Stomach smooth muscle (tissue), 2 donors: Measurements from ENCODE around the gene ERBB3.
A peak's percentile ranks its signal among the peaks of the same experiment; 100 is the strongest.
"Not testable (repeated sequence)": the region's sequence is repeated elsewhere in the genome, so short reads cannot be mapped to it uniquely, and the experiment has no call there.

Experiments used
- H3K27ac ChIP-seq: one replicate; pipeline ENCODE4 v1.7.0; 2013; ENCODE audit warnings: mild to moderate bottlenecking, low read length, inconsistent platforms
- H3K27me3 ChIP-seq, 2 donors: one replicate each; pipeline ENCODE4 v1.7.0; 2013; ENCODE audit warnings: low read length in 2 of 2; ENCODE audit not compliant: insufficient read depth in 2 of 2, control insufficient read depth in 1 of 2
- H3K36me3 ChIP-seq, 2 donors: one replicate each; pipeline ENCODE4 v1.7.0; 2013; ENCODE audit warnings: low read length in 2 of 2; ENCODE audit not compliant: control insufficient read depth in 2 of 2, insufficient read depth in 2 of 2
- H3K4me1 ChIP-seq: one replicate; pipeline ENCODE4 v1.7.0; 2013; ENCODE audit warnings: low read length; ENCODE audit not compliant: control insufficient read depth, insufficient read depth
- H3K4me3 ChIP-seq, 2 donors: one replicate each; pipeline ENCODE4 v1.7.0; 2013; ENCODE audit warnings: low read length in 2 of 2
- H3K9ac ChIP-seq, 2 donors: one replicate each; pipeline ENCODE4 v1.7.0; 2013; ENCODE audit warnings: low read length in 2 of 2, mild to moderate bottlenecking in 1 of 2
- H3K9me3 ChIP-seq, 2 donors: one replicate each; pipeline ENCODE4 v1.7.0; 2013; ENCODE audit warnings: low read length in 2 of 2; ENCODE audit not compliant: control insufficient read depth in 2 of 2
- donor health status: healthy.
- donor health status: Pancreatic carcinoma.

ERBB3 gene

DNA sequence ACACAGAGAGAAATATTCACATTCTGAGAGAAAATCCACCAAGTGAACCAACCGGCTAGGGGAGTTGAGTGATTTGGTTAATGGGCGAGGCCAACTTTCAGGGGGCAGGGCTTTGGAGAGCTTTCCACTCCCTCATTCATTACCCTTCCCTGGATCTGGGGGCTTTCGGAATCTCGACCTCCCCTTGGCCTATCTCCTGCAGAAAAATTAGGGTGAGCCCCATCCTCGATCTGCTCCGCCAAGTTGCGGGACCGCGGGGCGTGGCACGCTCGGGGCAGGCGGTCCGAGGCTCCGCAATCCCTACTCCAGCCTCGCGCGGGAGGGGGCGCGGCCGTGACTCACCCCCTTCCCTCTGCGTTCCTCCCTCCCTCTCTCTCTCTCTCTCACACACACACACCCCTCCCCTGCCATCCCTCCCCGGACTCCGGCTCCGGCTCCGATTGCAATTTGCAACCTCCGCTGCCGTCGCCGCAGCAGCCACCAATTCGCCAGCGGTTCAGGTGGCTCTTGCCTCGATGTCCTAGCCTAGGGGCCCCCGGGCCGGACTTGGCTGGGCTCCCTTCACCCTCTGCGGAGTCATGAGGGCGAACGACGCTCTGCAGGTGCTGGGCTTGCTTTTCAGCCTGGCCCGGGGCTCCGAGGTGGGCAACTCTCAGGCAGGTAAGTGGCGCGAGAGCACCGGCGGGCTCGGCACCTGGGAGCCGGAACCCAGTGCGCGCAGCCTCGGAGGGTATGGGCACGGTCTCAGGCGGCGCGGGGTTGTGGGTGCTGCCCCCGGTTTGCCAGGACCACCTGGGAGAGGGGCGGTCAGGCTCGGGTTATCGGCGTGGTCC lies at the start of gene ERBB3:
ERBB3 (plus strand) TSS at position 443 of the 833 bp plus-strand sequence; CDS start at position 579, 136 bp downstream.
- no peaks in the 10 kb centered on the region for H3K9me3 ChIP-seq
- H3K27ac ChIP-seq, result no peak within 1 kb of the TSS
- peaks cover 11 to 21% of the 10 kb centered on the region in 2 donors for H3K27me3 ChIP-seq
- peaks cover 16% of the 10 kb centered on the region for H3K4me1 ChIP-seq
- H3K4me3 ChIP-seq, result peak within 1 kb of the TSS; percentile 74 to 86
- H3K9ac ChIP-seq, result peak within 1 kb of the TSS; percentile 35 to 47
- no peaks in the 10 kb centered on the region for H3K36me3 ChIP-seq

DNA sequence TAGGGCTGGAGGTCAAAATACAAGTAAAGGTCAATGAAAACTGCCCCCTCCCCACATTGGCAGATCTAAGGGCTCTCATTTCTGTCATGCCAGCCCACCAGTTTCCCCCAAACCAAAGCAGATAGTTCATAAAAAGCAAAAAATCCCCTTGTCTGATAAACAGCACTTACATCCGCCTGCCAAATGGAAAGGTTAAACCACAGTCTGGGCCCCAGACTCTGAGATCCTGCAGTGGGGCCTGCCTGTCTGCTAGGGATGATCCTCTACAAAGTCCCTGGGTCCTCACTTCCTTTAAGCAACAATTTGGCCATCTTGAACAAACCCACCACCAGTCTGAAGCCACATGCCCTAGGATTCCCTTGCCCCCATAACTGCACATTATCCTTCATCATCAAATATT lies 48.0 kb upstream of the ERBB3 start:
- Histone ChIP-seq H3K9me3 (no peaks in the 10 kb centered on the region), H3K9ac (no peak overlapping the region), H3K27me3 (no peaks in the 10 kb centered on the region), H3K4me3 (no peak overlapping the region), H3K27ac (no peak overlapping the region), H3K4me1 (no peaks in the 10 kb centered on the region), H3K36me3 (peaks cover 35 to 48% of the 10 kb centered on the region in 2 donors)

DNA sequence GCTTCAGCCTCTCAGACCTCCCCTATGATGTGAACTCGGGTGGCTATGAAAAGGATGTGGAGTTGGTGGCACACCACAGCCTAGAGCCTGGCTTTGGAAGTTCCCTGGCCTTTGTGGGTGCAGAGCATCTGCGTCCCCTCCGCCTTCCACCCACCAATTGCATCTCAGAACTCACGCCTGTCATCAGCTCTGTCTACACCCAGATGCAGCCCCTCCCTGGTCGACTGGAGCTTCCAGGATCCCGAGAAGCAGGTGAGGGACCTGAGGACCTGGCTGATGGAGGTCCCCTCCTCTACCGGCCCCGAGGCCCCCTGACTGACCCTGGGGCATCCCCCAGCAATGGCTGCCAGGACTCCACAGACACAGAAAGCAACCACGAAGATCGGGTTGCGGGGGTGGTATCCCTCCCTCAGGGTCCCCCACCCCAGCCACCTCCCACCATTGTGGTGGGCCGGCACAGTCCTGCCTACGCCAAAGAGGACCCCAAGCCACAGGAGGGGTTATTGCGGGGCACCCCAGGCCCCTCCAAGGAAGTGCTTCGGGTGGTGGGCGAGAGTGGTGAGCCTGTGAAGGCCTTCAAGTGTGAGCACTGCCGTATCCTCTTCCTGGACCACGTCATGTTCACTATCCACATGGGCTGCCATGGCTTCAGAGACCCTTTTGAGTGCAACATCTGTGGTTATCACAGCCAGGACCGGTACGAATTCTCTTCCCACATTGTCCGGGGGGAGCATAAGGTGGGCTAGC lies 45.2 kb upstream of the ERBB3 start:
- Histone ChIP-seq H3K4me3 (no peak overlapping the region), H3K4me1 (no peaks in the 10 kb centered on the region)

DNA sequence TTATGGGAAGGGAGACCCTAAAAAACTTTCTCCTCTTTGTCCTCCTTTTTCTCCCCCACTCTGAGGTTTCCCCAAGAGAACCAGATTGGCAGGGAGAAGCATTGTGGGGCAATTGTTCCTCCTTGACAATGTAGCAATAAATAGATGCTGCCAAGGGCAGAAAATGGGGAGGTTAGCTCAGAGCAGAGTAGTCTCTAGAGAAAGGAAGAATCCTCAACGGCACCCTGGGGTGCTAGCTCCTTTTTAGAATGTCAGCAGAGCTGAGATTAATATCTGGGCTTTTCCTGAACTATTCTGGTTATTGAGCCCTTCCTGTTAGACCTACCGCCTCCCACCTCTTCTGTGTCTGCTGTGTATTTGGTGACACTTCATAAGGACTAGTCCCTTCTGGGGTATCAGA lies 42.8 kb upstream of the ERBB3 start:
- Histone ChIP-seq H3K4me1 (peaks cover 4% of the 10 kb centered on the region), H3K27ac (no peak overlapping the region), H3K9me3 (no peaks in the 10 kb centered on the region), H3K4me3 (no peak overlapping the region), H3K27me3 (no peaks in the 10 kb centered on the region), H3K9ac (no peak overlapping the region), H3K36me3 (peaks cover 25 to 31% of the 10 kb centered on the region in 2 donors)

More for the DNA sequence above, 45.2 kb upstream of the ERBB3 start:
- H3K36me3 ChIP-seq, result peaks cover 27 to 33% of the 10 kb centered on the region in 2 donors
- H3K27me3 ChIP-seq, result no peaks in the 10 kb centered on the region
- H3K9me3 ChIP-seq, result no peaks in the 10 kb centered on the region
- H3K9ac ChIP-seq, result no peak overlapping the region
- H3K27ac ChIP-seq, result no peak overlapping the region

DNA sequence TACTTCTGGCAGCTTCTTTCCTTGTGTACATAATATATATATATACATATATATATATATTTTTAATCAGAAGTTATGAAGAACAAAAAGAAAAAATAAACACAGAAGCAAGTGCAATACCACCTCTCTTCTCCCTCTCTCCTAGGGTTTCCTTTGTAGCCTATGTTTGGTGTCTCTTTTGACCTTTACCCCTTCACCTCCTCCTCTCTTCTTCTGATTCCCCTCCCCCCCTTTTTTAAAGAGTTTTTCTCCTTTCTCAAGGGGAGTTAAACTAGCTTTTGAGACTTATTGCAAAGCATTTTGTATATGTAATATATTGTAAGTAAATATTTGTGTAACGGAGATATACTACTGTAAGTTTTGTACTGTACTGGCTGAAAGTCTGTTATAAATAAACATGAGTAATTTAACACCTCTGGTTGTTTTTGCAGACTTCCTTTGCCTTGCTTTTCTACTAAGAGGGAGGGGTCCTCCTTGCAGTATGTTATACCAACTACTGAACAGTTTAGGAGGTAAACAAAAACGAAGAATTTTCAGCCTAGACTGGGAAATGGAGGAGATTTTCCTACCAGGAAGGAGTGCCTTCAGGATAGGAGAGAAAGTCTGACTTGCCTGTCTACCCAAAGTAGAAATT lies 41.8 kb upstream of the ERBB3 start:
- Histone ChIP-seq H3K9ac (no peak overlapping the region), H3K36me3 (peaks cover 20 to 22% of the 10 kb centered on the region in 2 donors), H3K4me1 (peaks cover 11% of the 10 kb centered on the region), H3K27me3 (no peaks in the 10 kb centered on the region), H3K9me3 (no peaks in the 10 kb centered on the region), H3K4me3 (no peak overlapping the region), H3K27ac (no peak overlapping the region)

DNA sequence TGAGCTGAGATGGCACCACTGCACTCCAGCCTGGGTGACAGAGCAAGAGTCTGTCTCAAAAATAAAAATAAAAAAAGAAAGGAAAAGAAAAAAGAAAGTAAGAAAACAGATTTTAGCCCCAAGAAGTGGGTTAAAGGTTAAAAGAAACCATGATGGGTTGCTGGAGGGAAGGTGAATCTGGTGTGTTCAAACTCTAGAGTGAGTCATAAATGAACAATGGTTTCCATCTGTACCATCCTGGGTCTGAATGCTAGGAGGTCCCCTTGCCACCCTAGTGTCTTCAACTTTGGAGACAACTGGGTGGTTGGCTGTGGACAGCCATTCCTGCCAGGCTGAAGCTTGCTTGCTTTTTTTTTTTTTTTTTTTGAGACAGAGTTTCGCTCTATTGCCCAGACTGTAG lies 39.8 kb upstream of the ERBB3 start:
- H3K27ac ChIP-seq, result no peak overlapping the region
- peaks cover 28 to 32% of the 10 kb centered on the region in 2 donors for H3K36me3 ChIP-seq

DNA sequence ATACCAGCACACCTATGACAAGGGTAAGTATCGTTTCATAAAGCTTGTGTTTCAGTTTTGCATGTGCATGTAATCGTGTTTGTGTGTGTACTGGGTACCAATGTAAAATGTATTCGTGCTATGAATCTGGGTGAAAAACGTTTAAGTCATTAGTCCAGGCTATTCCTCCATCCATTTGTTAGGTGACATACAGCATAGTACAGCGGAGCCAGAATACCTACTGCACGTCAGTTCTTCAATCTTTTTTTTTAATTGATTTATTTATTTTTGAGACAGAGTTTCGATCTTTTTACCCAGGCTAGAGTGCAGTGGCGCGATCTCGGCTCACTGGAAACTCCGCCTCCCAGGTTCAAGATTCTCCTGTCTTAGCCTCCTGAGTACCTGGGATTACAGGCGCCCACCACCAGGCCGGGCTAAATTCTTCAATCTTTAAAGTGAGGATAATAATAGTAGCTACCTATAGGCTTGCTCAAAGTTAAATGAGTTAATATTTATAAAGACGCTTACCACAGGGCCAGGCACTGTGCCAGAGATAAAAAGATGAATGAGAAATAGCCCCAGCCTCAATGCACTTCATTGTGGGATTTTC lies 38.9 kb upstream of the ERBB3 start:
- Histone ChIP-seq H3K36me3 (peaks cover 24 to 31% of the 10 kb centered on the region in 2 donors), H3K9me3 (no peaks in the 10 kb centered on the region), H3K9ac (peak overlapping the region; percentile 52 to 58), H3K27me3 (no peaks in the 10 kb centered on the region), H3K4me1 (peaks cover 17% of the 10 kb centered on the region), H3K4me3 (peak overlapping the region; percentile 47 to 98), H3K27ac (peak overlapping the region; percentile 96)

More for the DNA sequence above, 39.8 kb upstream of the ERBB3 start:
- H3K4me1 ChIP-seq, result peaks cover 17% of the 10 kb centered on the region
- H3K9me3 ChIP-seq, result no peaks in the 10 kb centered on the region
- no peaks in the 10 kb centered on the region for H3K27me3 ChIP-seq
- no peak overlapping the region for H3K9ac ChIP-seq
- no peak overlapping the region for H3K4me3 ChIP-seq

DNA sequence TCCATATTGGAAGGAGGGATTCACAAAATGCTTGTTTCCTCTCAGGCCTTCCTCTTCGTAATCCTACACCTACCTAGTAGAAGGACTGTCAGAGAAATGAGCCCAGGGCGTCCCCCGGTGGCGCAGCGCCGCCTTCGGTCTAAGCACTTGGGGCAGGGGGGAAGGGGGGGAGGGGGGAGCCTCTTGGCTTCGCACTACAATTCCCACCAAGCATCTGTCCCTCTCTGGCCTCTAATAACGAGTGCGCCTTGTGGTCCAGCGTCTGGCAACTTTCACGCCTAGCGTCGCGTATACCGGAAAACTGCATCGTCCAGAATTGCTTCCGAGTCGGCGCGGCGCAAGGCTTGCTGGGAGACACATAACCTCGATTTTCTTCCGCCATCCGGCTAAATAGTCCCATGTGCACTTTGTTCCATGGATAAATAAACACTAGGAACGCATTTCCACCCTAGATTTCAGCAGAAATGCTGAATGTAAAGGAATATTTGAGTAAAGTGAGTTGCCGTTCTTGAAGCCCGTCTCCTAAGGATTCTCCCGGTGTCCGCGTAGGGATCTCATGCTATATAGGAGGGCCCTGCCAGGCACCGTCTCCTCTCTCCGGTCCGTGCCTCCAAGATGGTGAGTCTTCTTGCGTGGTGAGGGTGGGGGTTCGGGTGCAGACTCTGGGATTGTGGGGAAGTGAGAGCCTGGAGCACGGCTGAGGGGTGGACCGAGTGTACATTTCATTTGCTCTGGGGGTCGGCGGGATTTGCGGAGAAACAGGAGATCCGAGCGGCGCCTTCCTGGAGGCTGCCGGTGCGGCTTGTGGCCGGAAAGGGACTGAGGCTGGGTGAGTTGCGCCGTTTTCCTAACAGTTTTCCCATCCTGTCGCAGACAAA lies 38.2 kb upstream of the ERBB3 start, which contains the start of gene RPS26:
RPS26 (plus strand) TSS at position 367 of the 878 bp plus-strand sequence; CDS start at position 616, 249 bp downstream.
- peak within 1 kb of the TSS; percentile 96 for H3K27ac ChIP-seq
- peak within 1 kb of the TSS; percentile 93 to 98 for H3K9ac ChIP-seq
- peaks cover 17% of the 10 kb centered on the region for H3K4me1 ChIP-seq
- H3K36me3 ChIP-seq, result peaks cover 22 to 26% of the 10 kb centered on the region in 2 donors
- H3K9me3 ChIP-seq, result no peaks in the 10 kb centered on the region
- peak within 1 kb of the TSS; percentile 89 to 98 for H3K4me3 ChIP-seq
- H3K27me3 ChIP-seq, result no peaks in the 10 kb centered on the region

DNA sequence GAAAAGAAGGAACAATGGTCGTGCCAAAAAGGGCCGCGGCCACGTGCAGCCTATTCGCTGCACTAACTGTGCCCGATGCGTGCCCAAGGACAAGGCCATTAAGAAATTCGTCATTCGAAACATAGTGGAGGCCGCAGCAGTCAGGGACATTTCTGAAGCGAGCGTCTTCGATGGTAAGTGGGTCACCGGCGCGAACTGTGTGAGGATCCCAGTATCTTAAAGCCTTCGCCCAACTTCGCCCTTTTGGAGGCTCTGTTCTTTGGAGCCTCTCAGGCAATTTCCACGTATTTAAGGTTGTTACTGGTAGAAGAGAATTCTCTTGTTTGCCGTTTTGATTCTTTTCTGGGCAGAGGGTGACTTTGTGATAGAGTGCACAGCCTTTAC lies 37.5 kb upstream of the ERBB3 start:
- H3K36me3 ChIP-seq, result peaks cover 19 to 22% of the 10 kb centered on the region in 2 donors
- H3K9ac ChIP-seq, result peak overlapping the region; percentile 93 to 98
- peak overlapping the region; percentile 89 to 98 for H3K4me3 ChIP-seq

More for the DNA sequence above, 37.5 kb upstream of the ERBB3 start:
- Histone ChIP-seq H3K4me1 (peaks cover 17% of the 10 kb centered on the region), H3K27ac (peak overlapping the region; percentile 96)
- not testable (repeated sequence) for H3K27me3 ChIP-seq, H3K9me3 ChIP-seq
